BE2C (cell line): Measurements from ENCODE around the gene SCN2A.

ENCODE experiments used
- DNase-seq: peaks from one replicate; pipeline ENCODE4 v3.0.0-alpha.2; 2020
- H3K27me3 ChIP-seq: fragments of 250-450 bp; sonication (Bioruptor Pico); 2 replicates; pipeline ENCODE4 v1.5.1; 2020; ENCODE audit warnings: mild to moderate bottlenecking
- H3K36me3 ChIP-seq: fragments of 250-450 bp; sonication (Bioruptor Pico); 2 replicates; pipeline ENCODE4 v1.5.1; 2020; ENCODE audit warnings: mild to moderate bottlenecking
- H3K4me1 ChIP-seq: fragments of 250-450 bp; sonication (Bioruptor Pico); 2 replicates; pipeline ENCODE4 v1.5.1; 2020
- H3K4me3 ChIP-seq: 2 replicates; pipeline ENCODE4 v1.5.1; 2011; ENCODE audit warnings: low read depth, low read length
- H3K9me3 ChIP-seq: fragments of 250-450 bp; sonication (Bioruptor Pico); 2 replicates; pipeline ENCODE4 v1.5.1; 2020
- TF ChIP-seq, protein P1 (sequence below): IDR thresholded peaks from 2 replicates; pipeline ENCODE4 v1.5.1; 2012; ENCODE audit warnings: mild to moderate bottlenecking, low read depth, low read length

SCN2A gene

DNA sequence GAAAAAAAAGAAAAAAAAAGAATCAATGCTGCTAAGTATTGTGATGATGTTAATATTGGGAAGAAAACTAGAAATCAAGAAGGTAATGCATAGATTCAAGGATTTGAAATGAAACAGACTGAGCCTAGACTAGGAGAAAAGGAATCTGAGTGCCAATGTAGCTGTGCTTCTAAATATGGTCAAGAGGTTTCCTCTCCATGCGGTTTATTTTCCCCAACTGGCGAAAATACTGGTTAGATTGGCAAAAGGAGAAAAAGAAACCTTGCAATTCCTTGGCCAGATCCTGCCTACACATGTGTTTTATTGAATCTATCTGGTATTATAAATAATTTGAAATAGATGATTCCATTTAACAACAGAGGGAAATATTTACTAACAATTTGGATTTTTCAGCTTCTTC, 41.0 kb upstream of the SCN2A start:
- no peak for DNase-seq
- H3K9me3 ChIP-seq, result no peaks in the 10 kb centered on the region
- no peaks in the 10 kb centered on the region for H3K36me3 ChIP-seq
- TF ChIP-seq, protein P1, sequence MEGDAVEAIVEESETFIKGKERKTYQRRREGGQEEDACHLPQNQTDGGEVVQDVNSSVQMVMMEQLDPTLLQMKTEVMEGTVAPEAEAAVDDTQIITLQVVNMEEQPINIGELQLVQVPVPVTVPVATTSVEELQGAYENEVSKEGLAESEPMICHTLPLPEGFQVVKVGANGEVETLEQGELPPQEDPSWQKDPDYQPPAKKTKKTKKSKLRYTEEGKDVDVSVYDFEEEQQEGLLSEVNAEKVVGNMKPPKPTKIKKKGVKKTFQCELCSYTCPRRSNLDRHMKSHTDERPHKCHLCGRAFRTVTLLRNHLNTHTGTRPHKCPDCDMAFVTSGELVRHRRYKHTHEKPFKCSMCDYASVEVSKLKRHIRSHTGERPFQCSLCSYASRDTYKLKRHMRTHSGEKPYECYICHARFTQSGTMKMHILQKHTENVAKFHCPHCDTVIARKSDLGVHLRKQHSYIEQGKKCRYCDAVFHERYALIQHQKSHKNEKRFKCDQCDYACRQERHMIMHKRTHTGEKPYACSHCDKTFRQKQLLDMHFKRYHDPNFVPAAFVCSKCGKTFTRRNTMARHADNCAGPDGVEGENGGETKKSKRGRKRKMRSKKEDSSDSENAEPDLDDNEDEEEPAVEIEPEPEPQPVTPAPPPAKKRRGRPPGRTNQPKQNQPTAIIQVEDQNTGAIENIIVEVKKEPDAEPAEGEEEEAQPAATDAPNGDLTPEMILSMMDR, result no peak
- no peaks in the 10 kb centered on the region for H3K27me3 ChIP-seq
- H3K4me3 ChIP-seq, result no peak overlapping the region
- no peaks in the 10 kb centered on the region for H3K4me1 ChIP-seq

DNA sequence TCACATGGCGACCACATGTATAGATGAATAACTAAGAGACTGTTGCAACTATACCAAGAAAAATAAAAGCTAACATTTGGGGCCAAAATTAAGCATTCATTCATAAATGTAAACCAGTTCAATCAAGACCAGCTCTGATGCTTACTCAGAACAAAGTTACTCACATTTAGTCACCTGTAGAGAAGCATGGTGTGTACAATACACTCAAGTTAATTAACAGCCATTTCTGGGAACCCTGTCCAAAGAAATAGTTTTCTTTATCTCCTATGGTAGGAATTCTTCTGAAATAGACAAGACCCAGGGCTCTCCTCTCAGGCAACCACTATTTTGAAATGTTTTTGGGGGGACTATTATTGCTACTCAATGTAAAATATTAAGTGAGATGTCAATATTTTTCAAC, 37.0 kb upstream of the SCN2A start:
- TF ChIP-seq, protein P1, result no peak
- Histone ChIP-seq H3K4me1 (no peaks in the 10 kb centered on the region), H3K9me3 (no peaks in the 10 kb centered on the region), H3K36me3 (no peaks in the 10 kb centered on the region), H3K4me3 (no peak overlapping the region), H3K27me3 (no peaks in the 10 kb centered on the region)
- DNase-seq, result no peak

DNA sequence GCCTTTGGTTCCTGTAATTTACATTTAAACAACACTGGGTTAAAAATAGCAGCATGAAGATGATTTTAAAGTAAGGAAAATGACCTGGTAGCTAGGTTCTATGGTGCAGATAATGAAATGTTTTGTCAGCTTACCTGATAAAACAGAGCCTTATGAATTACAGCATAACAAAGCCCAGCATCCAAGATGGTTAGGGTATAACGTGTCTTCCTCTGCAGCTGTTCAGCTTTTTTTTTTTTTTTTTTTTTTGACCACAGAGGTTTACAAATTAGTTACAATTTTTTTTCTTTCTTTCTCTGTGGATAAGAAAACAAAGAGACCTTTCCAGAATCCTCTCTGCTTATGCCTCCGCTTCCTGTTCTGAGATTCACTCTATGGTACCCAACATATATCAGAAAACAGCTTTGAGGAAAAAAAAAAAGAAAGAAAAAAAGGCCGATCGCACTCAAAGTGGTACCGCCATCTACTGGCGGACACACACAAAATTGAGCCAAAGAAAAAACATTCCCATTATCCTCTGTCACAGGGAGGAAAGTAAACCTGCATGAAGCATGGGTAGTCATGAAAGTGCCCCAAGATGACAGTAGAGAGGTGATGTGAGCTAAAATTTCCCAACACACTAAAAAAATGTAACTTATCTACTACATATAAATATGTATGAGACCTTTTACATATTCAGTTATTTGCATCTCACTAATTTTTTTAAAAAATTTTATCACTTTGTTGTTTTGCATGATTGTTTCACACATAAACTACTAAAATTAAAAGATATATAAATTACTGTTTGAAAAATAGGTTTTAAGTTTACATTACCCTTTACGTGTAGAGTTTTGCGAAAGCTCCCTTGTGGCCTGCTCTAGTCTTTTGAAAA, 35.3 kb upstream of the SCN2A start, which contains the start of gene SCN3A:
Gene SCN3A, minus strand, starts transcription at position 362 of the 871 bp plus-strand sequence. CDS start 27,656 bp downstream, outside the sequence.
- DNase-seq, result peak; percentile 34
- H3K4me1 ChIP-seq, result no peaks in the 10 kb centered on the region
- no peaks in the 10 kb centered on the region for H3K27me3 ChIP-seq
- no peaks in the 10 kb centered on the region for H3K36me3 ChIP-seq
- peak within 1 kb of the TSS; percentile 47 for H3K4me3 ChIP-seq
- TF ChIP-seq, protein P1, result peak; percentile 68
- H3K9me3 ChIP-seq, result no peaks in the 10 kb centered on the region

DNA sequence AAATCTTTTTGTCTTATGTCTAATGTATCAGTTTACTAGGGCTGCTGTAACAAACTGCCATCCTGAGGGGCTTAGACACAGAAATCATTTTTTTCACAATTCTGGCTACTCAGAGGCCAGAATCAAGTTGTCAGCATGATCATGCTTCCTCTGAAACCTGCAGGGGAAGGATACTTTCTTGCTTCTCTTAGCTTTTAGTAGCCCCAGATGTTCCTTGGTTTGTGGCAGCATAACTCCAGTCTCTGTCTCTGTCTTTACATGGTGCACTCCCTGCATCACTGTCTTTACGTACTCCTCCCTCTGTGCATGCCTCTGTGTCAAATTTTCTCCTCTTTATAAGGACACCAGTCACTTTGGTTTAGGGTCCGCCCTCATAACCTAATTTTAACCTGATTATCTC, 33.3 kb upstream of the SCN2A start:
- Histone ChIP-seq H3K9me3 (no peaks in the 10 kb centered on the region), H3K4me1 (no peaks in the 10 kb centered on the region), H3K4me3 (no peak overlapping the region), H3K27me3 (no peaks in the 10 kb centered on the region), H3K36me3 (no peaks in the 10 kb centered on the region)
- TF ChIP-seq, protein P1, result no peak
- no peak for DNase-seq

DNA sequence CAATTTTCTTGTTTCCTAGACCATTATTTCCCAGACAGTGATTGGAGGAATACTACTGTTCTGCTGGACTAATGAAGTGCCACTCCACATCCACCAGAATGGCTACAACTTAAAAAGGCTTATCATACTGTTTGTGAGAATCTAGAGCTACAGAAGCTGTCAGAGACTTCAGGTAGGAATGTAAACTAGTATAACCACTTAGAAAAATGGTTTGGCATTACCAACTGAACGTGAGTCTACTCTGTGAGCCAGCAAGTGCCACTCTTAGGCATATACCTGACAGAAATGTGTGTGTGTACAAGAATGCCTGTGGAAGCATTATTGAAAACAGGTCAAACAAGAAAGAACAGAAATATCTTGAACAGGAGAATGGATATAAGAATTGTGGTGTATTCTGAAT, 31.1 kb upstream of the SCN2A start:
- Histone ChIP-seq H3K36me3 (no peaks in the 10 kb centered on the region), H3K9me3 (no peaks in the 10 kb centered on the region), H3K4me1 (no peaks in the 10 kb centered on the region), H3K27me3 (no peaks in the 10 kb centered on the region), H3K4me3 (no peak overlapping the region)
- no peak for DNase-seq
- TF ChIP-seq, protein P1, result no peak

DNA sequence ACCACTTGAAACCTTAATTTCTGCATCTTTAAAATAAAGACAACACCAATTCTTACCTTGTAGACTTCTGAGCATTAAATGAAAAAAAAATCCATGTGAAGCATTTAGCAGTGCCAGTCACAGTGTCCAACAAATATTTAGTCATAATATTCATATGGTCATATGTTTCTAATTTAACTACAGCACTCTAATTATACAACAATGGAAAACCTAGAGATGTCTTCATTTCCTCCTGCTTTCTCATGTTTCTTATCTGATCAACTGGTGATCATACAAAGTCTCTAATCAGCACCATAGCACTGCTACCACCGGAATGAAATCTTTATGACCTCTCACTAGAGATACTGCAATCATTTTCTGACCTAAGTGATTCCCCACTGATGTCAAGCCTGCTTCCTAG, 25.1 kb upstream of the SCN2A start:
- no peaks in the 10 kb centered on the region for H3K36me3 ChIP-seq
- no peaks in the 10 kb centered on the region for H3K9me3 ChIP-seq
- H3K27me3 ChIP-seq, result no peaks in the 10 kb centered on the region
- TF ChIP-seq, protein P1, result no peak
- DNase-seq, result no peak
- no peak overlapping the region for H3K4me3 ChIP-seq
- H3K4me1 ChIP-seq, result no peaks in the 10 kb centered on the region
